IMR-90 (cell line): ENCODE measurements around the gene AGAP2. TPM values are rescaled to one million over a fixed set of nuclear protein-coding genes. Genes with fewer than 3 reads are reported as not detected.

Experiments
- ATAC-seq: fragments of 200-7000 bp; cut with Tn5 transposase; 2 replicates; pipeline ENCODE4 v1.9.1; 2020; ENCODE audit warnings: low read depth, mild to moderate bottlenecking, moderate library complexity
- BruUV-seq: library from RNA; stranded (reverse); fragments of 400-500 nt; replicated peaks from 2 replicates; lab custom pipeline; 2021; lab: Mats Ljungman, UMichigan
- CTCF ChIA-PET: fragments of 300-600 bp; formaldehyde crosslinking; extraction: SDS; loops from one replicate; lab custom pipeline; 2021; ENCODE audit warnings: antibody characterized with exemption; lab: Yijun Ruan, JAX
- POLR2A ChIA-PET: fragments of 300-600 bp; sonication (Branson Sonifier 250); formaldehyde crosslinking; loops from one replicate; lab custom pipeline; 2022; ENCODE audit warnings: antibody characterized with exemption; ENCODE audit not compliant: unreplicated experiment; lab: Charles Lee
- DNase-seq: peaks from one replicate; pipeline ENCODE4 v3.0.0; 2013
- H2AFZ ChIP-seq: replicated peaks from 2 replicates; pipeline ENCODE3; 2013; ENCODE audit warnings: low read length, mild to moderate bottlenecking; ENCODE audit not compliant: poor library complexity
- H2AK5ac ChIP-seq: 2 replicates; pipeline ENCODE4 v1.6.1; 2013; ENCODE audit warnings: low read depth, low read length, inconsistent platforms
- H2AK9ac ChIP-seq: replicated peaks from 2 replicates; pipeline ENCODE3; 2013; ENCODE audit warnings: mild to moderate bottlenecking, low read depth, low read length, moderate library complexity; ENCODE audit not compliant: poor library complexity
- H2BK120ac ChIP-seq: 2 replicates; pipeline ENCODE4 v1.6.1; 2013; ENCODE audit warnings: low read depth, low read length, inconsistent platforms
- H2BK15ac ChIP-seq: 3 replicates; pipeline ENCODE4 v1.6.1; 2013; ENCODE audit warnings: low read depth, low read length, inconsistent platforms
- H2BK20ac ChIP-seq: 2 replicates; pipeline ENCODE4 v1.6.1; 2013; ENCODE audit warnings: low read depth, mild to moderate bottlenecking, inconsistent platforms, low read length, moderate library complexity
- H2BK5ac ChIP-seq: 2 replicates; pipeline ENCODE4 v1.6.1; 2013; ENCODE audit warnings: mild to moderate bottlenecking, low read depth, low read length, inconsistent platforms; ENCODE audit not compliant: poor library complexity, severe bottlenecking
- H3K14ac ChIP-seq: replicated peaks from 2 replicates; pipeline ENCODE4 v1.6.1; 2013; ENCODE audit warnings: low read depth, low read length, inconsistent platforms
- H3K18ac ChIP-seq: 2 replicates; pipeline ENCODE4 v1.6.1; 2013; ENCODE audit warnings: low read depth, low read length, control low read depth
- H3K23ac ChIP-seq: 2 replicates; pipeline ENCODE4 v1.6.1; 2013; ENCODE audit warnings: low read depth, low read length, inconsistent platforms
- H3K27ac ChIP-seq: 2 replicates; pipeline ENCODE4 v1.5.1; 2013; ENCODE audit warnings: mild to moderate bottlenecking, control low read depth, low read length; ENCODE audit not compliant: insufficient read depth
- H3K27me3 ChIP-seq: 2 replicates; pipeline ENCODE4 v1.6.1; 2013; ENCODE audit warnings: low read length; ENCODE audit not compliant: control insufficient read depth, insufficient read depth
- H3K36me3 ChIP-seq: 2 replicates; pipeline ENCODE4 v1.6.1; 2013; ENCODE audit warnings: low read length, mixed read lengths; ENCODE audit not compliant: control insufficient read depth, insufficient read depth
- H3K4ac ChIP-seq: 2 replicates; pipeline ENCODE4 v1.6.1; 2013; ENCODE audit warnings: low read depth, low read length, inconsistent platforms
- H3K4me1 ChIP-seq: 2 replicates; pipeline ENCODE4 v1.6.1; 2013; ENCODE audit warnings: low read length, mixed read lengths; ENCODE audit not compliant: control insufficient read depth, insufficient read depth
- H3K4me2 ChIP-seq: 2 replicates; pipeline ENCODE4 v1.6.1; 2013; ENCODE audit warnings: low read depth, mild to moderate bottlenecking, control low read depth, low read length, moderate library complexity
- H3K4me3 ChIP-seq: 2 replicates; pipeline ENCODE4 v1.5.1; 2013; ENCODE audit warnings: low read depth, mild to moderate bottlenecking, control low read depth, low read length, moderate library complexity; ENCODE audit not compliant: insufficient read depth
- H3K56ac ChIP-seq: 2 replicates; pipeline ENCODE4 v1.6.1; 2013; ENCODE audit warnings: low read length, inconsistent platforms; ENCODE audit not compliant: insufficient read depth; ENCODE audit errors: extremely low read depth
- H3K79me1 ChIP-seq, 2 experiments: 2 replicates each; pipeline ENCODE4 v1.6.1; 2013; ENCODE audit warnings: low read length in 2 of 2, inconsistent platforms in 1 of 2, low read depth in 1 of 2
- H3K9ac ChIP-seq: 2 replicates; pipeline ENCODE4 v1.6.1; 2013; ENCODE audit warnings: low read depth, low read length, control low read depth
- H3K9me1 ChIP-seq: 2 replicates; pipeline ENCODE4 v1.6.1; 2013; ENCODE audit warnings: low read length, inconsistent platforms; ENCODE audit not compliant: insufficient read depth
- H3K9me3 ChIP-seq: 2 replicates; pipeline ENCODE4 v1.6.1; 2013; ENCODE audit warnings: low read length; ENCODE audit not compliant: control insufficient read depth, insufficient read depth
- H4K20me1 ChIP-seq: 2 replicates; pipeline ENCODE4 v1.6.1; 2013; ENCODE audit warnings: low read length, inconsistent platforms; ENCODE audit not compliant: insufficient read depth
- H4K5ac ChIP-seq: 2 replicates; pipeline ENCODE4 v1.6.1; 2013; ENCODE audit warnings: mild to moderate bottlenecking, low read depth, low read length, control low read depth
- H4K8ac ChIP-seq, 2 experiments: 2 replicates each; pipeline ENCODE4 v1.6.1; 2013; ENCODE audit warnings: low read depth in 2 of 2, low read length in 2 of 2, control low read depth in 1 of 2, inconsistent platforms in 1 of 2
- H4K91ac ChIP-seq: 2 replicates; pipeline ENCODE4 v1.6.1; 2013; ENCODE audit warnings: low read depth, low read length, inconsistent platforms; ENCODE audit not compliant: insufficient read depth
- BHLHE40 ChIP-seq: fragments of 150-350 bp; IDR thresholded peaks from 2 replicates; pipeline ENCODE4 v1.6.1; 2016; ENCODE audit warnings: mild to moderate bottlenecking, low read depth, low read length
- ELK1 ChIP-seq: fragments of 150-350 bp; IDR thresholded peaks from 2 replicates; pipeline ENCODE4 v1.6.1; 2016; ENCODE audit warnings: low read depth, mild to moderate bottlenecking, low read length, moderate library complexity, borderline replicate concordance
- FOS ChIP-seq: fragments of 150-350 bp; IDR thresholded peaks from 2 replicates; pipeline ENCODE4 v1.6.1; 2016; ENCODE audit warnings: low read depth, low read length
- MAZ ChIP-seq: IDR thresholded peaks from 2 replicates; pipeline ENCODE4 v1.6.1; 2012; ENCODE audit warnings: low read depth, mild to moderate bottlenecking, low read length, improper control_type of control experiment, moderate library complexity, borderline replicate concordance
- MXI1 ChIP-seq: IDR thresholded peaks from 2 replicates; pipeline ENCODE4 v1.6.1; 2012; ENCODE audit warnings: low read depth, mild to moderate bottlenecking, low read length, moderate library complexity, borderline replicate concordance
- RAD21 ChIP-seq: IDR thresholded peaks from 2 replicates; pipeline ENCODE4 v1.6.1; 2012; ENCODE audit warnings: low read length, improper control_type of control experiment
- USF2 ChIP-seq: fragments of 150-350 bp; IDR thresholded peaks from 2 replicates; pipeline ENCODE4 v1.6.1; 2017; ENCODE audit warnings: mild to moderate bottlenecking, antibody characterized with exemption, low read length, low read depth
- WGBS, 2 experiments: methylation state at CpG; one replicate each; pipeline versions ENCODE4 v1.1.5 to v1.1.7; 2013; ENCODE audit warnings: missing lambda C conversion rate in 2 of 2; ENCODE audit not compliant: insufficient read length in 1 of 2; ENCODE audit errors: extremely low coverage in 2 of 2; 5-methylcytosine and 5-hydroxymethylcytosine counted together
- dilution Hi-C: fragments of 300-500 bp; cut with HindIII; formaldehyde crosslinking; loops from one replicate; pipeline ENCODE4 v1.14.3; 2018; ENCODE audit warnings: low sequenced_read_pairs; ENCODE audit not compliant: unreplicated experiment
- in situ Hi-C: fragments of 300-500 bp; cut with MboI; formaldehyde crosslinking; loops from 3 replicates; pipeline ENCODE4 v1.14.3; 2019; ENCODE audit warnings: low sequenced_read_pairs, inconsistent platforms, mixed read lengths
- intact Hi-C: fragments of 100-400 bp; cut with micrococcal nuclease; formaldehyde crosslinking; loops from 2 replicates; pipeline ENCODE4 v1.10.0; 2022
- polyA plus RNA-seq, 3 experiments: library from polyadenylated mRNA; depleted of rRNA; stranded (reverse); fragments of >200 nt; gene quantifications; 2 replicates each; pipeline ENCODE4 v1.2.3, GENCODE V29; 2012; ENCODE audit warnings: low replicate concordance in 1 of 3
- total RNA-seq: library from RNA; depleted of rRNA; stranded (reverse); fragments of >200 nt; gene quantifications from 2 replicates; pipeline ENCODE4 v1.2.3, GENCODE V29; 2012

The AGAP2 gene
- total and polyA plus RNA-seq, 2 of the 4 experiments (the other 2 are of a cell fraction): 0.03 to 0.18 TPM

GRCh38 chr12:57743769-57744168 lies 5.2 kb upstream of the AGAP2 start:
- Histone ChIP-seq H3K56ac (no peak overlapping the region), H3K79me1 (peaks cover 13 to 26% of the 10 kb centered on the region in 2 experiments; a peak in 3 of 4 replicates), H3K4me2 (no peak overlapping the region), H3K4me1 (peaks cover 3% of the 10 kb centered on the region), H3K9ac (no peak overlapping the region), H3K9me1 (peaks cover 6% of the 10 kb centered on the region), H2BK120ac (no peak overlapping the region), H3K4me3 (no peak overlapping the region), H3K27ac (no peak overlapping the region), H2BK20ac (no peak overlapping the region), H3K36me3 (peaks cover 11% of the 10 kb centered on the region), H3K14ac (no peak overlapping the region), H3K4ac (no peak overlapping the region), H3K27me3 (peaks cover 34% of the 10 kb centered on the region), H2AK5ac (no peak overlapping the region), H2AK9ac (no peak overlapping the region), H3K18ac (no peak overlapping the region), H4K8ac (peak overlapping the region; percentile 22 to 94; a peak in 2 of 4 replicates), H2BK5ac (no peak overlapping the region), H2BK15ac (no peak overlapping the region), H4K5ac (no peak overlapping the region), H3K23ac (no peak overlapping the region), H4K91ac (no peak overlapping the region), H4K20me1 (no peaks in the 10 kb centered on the region), H3K9me3 (peaks cover 2% of the 10 kb centered on the region; the same call in 1 of the 2 replicates), H2AFZ (no peak overlapping the region)
- in situ Hi-C loops (no loop called here), dilution Hi-C loops (no loop called here), intact Hi-C loops (no loop called here)
- CTCF ChIA-PET: no interaction called here
- TF ChIP-seq BHLHE40: no peak
- TF ChIP-seq FOS: no peak
- no peak for TF ChIP-seq USF2
- TF ChIP-seq RAD21: no peak
- TF ChIP-seq ELK1: no peak
- no peak for TF ChIP-seq MXI1
- TF ChIP-seq MAZ: no peak
- no peak for ATAC-seq
- WGBS, 2 experiments: no CpG with 5 or more reads among the region's 2 CpGs
- BruUV-seq: no TSS peak
- POLR2A ChIA-PET: interaction anchor here (1.1 kb wide), 1 partner anchor 18 kb away, joined by 5 read pairs; no protein-coding TSS in a partner anchor
- no peak for DNase-seq
